HG02642 (cell line): ENCODE measurements around the gene SPOPL.
A peak's percentile ranks its signal among the peaks of the same experiment; 100 is the strongest.

Experiments
- ATAC-seq: cut with Tn5 transposase; IDR thresholded peaks from one replicate; pipeline ENCODE4 v1.9.1; 2021; ENCODE audit warnings: mild to moderate bottlenecking; ENCODE audit not compliant: unreplicated experiment, poor library complexity

SPOPL gene

DNA sequence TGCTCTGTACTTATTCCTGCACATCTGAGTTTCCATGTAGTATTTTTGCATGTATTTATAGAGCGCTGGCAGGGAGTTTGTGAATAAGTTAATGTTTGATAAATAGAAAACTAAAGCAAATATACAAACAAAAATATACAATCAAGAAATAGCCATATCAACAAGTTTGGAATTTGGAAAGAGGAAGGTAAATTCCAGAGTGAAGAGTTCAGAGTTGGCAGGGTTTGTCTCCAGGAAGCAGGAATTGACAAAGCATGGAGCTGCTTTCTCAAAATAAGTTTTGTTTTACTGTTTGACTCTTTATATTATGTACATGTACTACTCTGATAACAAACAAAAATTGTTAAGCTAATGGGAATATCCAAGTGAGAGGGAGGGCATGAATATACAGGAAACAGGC, 80.3 kb downstream of the SPOPL start:
- no peak for ATAC-seq

DNA sequence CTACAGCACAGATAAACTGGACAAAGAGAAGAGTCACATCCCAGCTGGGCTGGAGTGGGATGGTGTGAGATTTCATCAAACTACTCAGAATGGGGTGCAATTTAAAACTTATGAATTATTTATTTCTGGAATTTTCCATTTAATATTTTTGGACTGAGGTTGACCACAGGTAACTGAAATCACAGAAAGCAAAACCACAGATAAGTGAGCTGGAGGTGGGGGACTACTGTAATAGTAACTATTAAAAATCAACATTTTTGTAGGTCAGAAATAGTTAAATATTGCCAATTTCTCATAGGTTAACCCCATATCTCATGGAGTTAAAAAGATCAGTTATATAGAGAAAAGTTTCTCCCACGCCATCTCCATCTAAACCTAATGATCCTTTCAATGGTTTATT, 88.1 kb downstream of the SPOPL start:
- ATAC-seq = no peak

DNA sequence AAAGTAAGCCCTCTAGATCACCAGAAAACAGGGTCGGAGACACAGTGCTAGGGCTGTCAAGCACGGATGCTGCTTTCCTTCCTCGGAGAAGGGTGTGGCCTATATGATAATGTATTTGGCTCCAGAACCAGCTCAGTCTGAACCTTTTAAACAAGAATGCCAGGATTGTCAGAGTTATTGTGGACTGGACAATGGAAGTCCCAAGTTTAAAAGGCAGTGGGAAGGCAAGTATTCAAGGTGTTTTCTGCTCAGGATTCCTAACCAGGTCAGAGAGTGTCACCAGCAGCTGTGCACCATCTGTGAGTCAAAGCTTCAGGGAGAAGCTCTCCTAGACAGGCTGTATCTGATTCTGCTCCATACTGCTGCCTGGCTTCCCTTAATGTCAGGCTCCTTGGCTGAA, 94.8 kb downstream of the SPOPL start:
- no peak for ATAC-seq

DNA sequence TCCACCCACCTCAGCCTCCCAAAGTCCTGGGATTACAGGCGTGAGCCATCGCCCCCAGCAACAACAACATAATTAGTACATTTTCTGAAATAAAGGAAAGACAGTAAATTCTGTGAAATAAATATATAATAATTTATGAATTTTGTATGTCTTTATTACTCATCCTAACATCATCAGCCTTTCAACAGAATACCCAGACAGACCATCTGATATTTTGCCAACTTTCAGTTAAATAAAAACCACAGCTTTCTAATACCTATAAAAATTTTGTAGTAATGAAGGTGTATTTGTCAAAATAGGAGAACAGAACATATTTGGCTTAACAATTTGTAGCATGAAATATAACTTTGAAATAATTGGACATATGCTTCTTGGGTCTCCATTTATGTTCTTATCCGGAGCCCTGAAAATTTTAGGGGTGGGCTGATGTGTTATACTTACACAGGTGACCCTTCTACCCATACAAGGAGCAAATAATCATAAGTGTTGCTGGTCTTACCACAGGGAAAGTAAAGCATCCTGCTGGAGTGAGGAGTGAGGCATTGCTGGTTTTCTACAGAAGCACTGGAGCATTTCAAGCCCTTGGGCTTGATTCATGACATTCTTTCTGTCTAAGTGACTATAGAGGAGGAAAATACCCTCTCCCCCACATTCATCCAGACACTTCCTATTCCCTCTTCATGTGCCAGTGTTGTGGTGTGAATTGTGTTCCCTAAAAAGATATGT, 99.3 kb downstream of the SPOPL start:
- no peak for ATAC-seq

DNA sequence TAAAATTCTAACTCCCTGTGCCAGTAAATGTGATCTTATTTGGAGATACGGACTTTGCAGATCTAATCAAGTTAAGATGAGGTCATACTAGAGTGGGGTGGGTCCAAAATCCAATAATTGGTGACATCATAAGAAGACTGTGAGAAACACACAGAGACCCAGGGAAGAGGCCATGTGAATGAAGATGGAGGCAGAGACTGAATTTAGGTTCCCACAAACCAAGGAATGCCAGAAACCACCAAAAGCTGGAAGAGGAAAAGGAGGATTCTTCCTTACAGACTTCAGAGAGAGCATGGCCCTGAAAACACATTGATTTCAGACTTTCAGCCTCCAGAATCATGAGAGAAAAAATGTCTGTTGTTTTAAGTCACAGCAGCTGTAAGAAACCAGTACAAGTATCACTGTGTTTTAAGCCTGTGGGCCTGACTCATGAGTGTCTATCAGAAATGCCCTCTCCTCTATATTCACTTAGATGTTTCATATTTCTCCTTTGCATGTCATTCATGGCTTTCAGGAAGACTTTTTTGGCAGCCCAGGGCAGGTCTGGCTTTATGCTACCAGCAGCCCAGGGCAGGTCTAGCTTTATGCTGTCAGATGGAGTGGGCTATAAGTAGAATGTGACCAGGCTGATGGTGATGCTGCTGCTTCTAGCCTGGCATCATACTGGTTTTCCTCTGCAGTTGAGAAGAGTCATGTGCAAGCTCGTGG, 100.0 kb downstream of the SPOPL start:
- no peak for ATAC-seq

DNA sequence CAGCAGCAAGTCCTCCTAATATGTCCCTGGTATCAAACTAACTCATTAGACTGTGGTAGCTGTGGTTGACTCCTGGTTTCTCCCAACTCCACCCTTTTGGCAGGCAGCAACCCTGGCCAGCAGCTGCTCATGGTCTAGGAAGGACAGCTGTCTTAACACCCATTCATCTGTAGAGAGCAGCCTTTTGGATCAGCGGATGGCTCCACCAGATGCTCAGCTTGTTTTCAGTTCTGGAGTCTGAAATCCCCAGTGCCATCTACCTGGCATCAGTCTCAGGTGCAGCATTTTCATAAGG, 100.5 kb downstream of the SPOPL start:
- ATAC-seq = no peak

DNA sequence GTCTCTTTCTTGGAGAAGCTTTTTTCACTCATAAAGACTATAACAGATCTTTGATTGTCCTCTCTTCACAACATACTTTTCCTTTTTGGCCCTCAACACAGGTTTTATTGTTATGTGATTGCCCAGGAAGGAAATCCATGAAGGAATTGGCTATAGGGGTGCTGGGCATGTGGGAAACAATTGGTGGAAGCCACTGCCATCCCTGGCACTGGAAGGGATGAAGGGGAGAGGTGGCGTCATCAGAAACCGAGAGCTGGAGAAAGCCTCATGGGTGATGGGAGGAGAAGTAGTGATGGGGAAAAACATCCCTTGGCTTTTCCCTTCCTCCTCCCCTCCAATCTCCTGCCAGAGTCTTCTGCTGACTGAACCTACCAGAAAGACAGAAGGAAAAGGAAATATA, 106.2 kb downstream of the SPOPL start:
- no peak for ATAC-seq

DNA sequence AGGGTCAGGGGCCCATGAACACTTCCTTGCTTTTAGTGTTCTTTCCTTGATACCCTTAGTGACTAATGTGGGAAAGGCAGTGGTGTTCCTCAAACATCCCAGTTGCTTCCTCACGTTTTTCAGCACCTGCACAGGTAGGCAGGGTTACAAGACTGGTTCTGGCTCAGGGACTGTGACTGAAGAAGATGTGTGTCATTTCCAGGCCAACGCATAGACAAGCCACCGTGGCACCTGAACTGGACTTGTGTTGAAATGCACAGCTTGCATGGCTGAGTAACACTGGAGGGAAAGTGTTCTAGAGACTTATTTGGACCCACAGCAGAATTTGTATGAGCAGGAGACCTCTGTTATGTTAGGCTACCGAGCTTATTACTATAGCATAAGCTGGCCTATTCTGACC, 107.9 kb downstream of the SPOPL start:
- ATAC-seq = no peak

DNA sequence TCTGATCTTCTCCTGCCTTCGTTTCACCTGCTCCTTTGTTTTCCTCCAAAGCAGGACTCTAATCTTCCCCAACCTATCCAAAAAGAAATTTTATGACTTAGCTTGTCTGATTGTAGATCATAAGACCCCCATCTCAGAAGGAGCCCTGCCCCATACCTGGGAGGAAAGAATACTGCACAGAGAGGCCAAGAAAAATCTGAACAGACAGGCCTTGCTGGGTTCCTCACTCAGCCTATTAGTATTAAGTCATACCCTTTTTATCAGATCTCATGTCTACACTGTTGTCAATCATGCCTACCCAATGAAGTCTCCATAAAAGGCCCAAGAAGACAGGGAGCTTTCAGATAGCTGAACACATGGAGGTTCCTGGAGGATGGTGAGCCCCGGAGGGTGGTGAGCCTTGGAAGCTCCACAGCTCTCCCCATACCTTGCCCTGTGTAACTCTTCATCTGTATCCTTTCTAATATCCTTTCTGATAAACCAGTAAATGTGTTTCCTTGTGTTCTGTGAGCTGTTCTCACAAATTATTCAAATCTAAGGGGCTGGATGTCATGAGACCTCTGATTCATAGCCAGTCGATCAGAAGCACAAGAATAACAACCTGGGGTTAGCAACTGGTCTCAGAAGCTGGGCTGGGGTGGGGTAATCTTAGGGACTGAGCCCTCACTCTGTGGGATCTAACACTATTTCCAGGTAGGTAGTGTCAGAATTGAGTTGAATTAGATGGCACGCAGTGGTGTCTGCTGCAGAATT, 108.8 kb downstream of the SPOPL start:
- ATAC-seq = no peak

DNA sequence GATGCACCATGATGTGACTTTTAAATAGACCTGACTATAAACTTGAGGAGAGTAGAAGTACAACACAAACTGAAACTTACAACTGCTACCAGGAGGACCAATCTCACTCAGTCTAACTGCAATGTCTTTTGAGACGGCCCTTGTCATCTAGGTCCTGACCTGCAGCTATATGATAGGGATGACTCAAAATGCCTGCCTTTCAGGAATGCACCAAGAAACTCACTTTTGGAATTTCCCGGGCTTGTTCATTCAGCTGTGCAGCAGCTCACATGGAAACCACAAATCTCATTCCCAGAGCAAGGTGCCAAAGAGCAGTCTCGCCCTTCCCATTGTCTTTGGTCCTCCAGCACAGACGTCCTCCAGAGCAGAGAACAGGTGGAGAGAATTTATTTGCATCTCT, 113.7 kb downstream of the SPOPL start:
- ATAC-seq = no peak

DNA sequence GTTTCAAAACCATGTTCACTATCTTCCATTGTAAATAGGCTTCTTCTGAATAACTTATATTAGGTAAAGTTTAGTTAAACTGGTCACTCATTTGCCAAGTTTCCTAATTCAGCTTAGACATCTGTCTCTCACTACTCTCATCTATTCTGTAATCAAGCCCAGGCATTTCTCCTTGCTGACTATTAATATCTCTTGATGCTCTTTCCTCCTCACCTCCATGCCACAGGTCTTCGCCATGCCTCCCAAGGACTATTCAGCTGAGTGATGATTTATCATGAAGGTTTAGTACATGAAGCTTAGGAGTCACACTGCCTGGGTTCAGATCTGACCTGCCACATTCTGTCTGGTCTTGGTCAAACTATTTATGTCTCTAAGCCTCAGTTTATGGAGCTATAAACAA, 115.5 kb downstream of the SPOPL start:
- ATAC-seq = no peak

DNA sequence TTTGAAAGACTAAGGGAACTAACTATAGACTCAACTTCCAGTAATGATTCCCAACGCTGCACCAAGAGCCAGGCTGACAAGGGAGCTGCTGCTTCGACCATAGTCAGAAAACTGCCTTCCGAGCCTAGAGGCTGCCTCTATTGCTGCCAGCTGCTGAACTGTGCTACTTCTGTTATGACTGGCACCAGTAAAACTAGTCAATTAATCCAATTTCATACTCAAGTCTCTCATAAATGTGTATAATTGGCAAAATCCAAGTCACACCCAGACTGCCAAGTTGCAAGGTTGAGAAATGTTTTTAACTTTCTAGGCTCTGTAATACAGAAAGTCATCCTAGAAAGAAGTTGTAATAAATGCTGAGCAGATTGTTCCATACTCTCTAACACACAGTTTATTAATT, 117.4 kb downstream of the SPOPL start:
- ATAC-seq = no peak

DNA sequence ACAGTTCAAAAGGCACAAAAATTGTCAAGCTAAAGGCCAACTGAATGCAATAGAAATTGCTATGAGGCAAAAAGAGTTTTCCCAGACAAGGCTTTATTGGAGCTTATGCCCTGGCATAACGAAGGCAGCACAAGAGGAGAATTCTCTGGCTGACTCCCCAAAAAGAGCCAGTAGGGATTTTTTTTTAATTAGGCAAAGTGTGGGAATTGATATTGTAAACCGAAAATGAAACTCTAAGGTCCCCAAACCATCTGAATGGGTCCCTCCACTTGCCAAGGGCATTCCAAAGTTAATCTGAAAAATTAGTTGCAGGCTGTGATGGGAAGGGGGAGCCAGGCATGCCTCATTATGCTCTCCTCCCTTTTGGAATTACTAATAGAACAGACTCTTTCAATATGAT, 118.9 kb downstream of the SPOPL start:
- no peak for ATAC-seq

DNA sequence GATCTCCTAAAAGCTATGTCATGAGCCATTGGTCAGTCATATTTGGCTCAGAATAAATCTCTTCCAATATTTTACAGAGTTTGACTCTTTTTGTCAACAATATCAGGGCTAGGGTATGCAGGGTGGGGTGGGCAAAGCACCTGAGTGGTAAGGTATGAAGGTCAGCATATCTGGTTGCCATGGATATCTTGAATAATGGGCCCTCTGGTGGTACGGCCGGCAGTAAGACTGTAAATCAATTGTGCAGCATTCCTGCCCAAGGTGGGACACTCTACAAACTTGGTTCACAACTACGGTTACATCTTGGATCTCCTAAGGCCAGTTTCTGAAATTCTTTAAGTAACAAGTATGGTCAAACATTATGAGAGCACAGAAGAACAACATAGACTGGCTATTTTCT, 119.6 kb downstream of the SPOPL start:
- ATAC-seq = no peak

DNA sequence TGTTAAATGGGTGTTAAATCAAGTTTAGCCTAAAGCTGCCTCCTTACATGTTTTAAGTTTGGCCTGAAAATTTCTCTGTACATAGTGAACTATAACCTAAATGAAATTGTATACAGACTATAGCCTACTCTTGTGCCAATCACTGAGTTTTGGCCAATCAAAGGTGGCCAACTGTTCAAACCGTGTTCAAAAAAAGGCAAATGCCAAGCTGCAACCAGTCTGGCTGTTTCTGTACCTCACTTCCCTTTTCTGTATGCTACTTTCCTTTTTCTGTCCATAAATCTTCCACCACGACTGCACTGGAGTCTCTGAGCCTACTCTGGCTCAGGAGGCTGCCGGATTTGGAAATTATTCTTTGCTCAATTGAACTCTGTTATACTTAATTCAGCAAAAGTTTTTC, 121.0 kb downstream of the SPOPL start:
- ATAC-seq = peak; percentile 60
